Activated naive CD4-positive, alpha-beta T cell treated with anti-CD3 and anti-CD28 coated beads, Interleukin-2, amount 50 U/mL, for 24 hours (primary cell): ENCODE data around the gene TANC2.

Source experiments
- H3K27ac Mint-ChIP-seq: one replicate; pipeline ENCODE4 v1.8.0; 2021; ENCODE audit warnings: mild to moderate bottlenecking, mixed read lengths
- H3K27me3 Mint-ChIP-seq: one replicate; pipeline ENCODE4 v1.8.0; 2021; ENCODE audit warnings: mixed read lengths
- H3K36me3 Mint-ChIP-seq: one replicate; pipeline ENCODE4 v1.8.0; 2021; ENCODE audit warnings: mixed read lengths
- H3K4me1 Mint-ChIP-seq: one replicate; pipeline ENCODE4 v1.8.0; 2021; ENCODE audit warnings: mixed read lengths
- H3K4me3 Mint-ChIP-seq: one replicate; pipeline ENCODE4 v1.8.0; 2021; ENCODE audit warnings: mild to moderate bottlenecking, mixed read lengths
- H3K9me3 Mint-ChIP-seq: one replicate; pipeline ENCODE4 v1.8.0; 2021; ENCODE audit warnings: mixed read lengths

The TANC2 gene

GRCh38 chr17:62980842-62981241 lies 14.8 kb downstream of the TANC2 start:
- H3K36me3 Mint-ChIP-seq = peaks cover 18% of the 10 kb centered on the region
- no peaks in the 10 kb centered on the region for H3K4me1 Mint-ChIP-seq
- no peak overlapping the region for H3K4me3 Mint-ChIP-seq
- peaks cover 26% of the 10 kb centered on the region for H3K9me3 Mint-ChIP-seq
- H3K27ac Mint-ChIP-seq = no peak overlapping the region
- no peaks in the 10 kb centered on the region for H3K27me3 Mint-ChIP-seq

GRCh38 chr17:62981933-62982332 lies 15.9 kb downstream of the TANC2 start:
- Mint-ChIP-seq H3K4me3 (no peak overlapping the region), H3K27ac (no peak overlapping the region), H3K4me1 (no peaks in the 10 kb centered on the region), H3K36me3 (peaks cover 18% of the 10 kb centered on the region), H3K27me3 (no peaks in the 10 kb centered on the region), H3K9me3 (peaks cover 27% of the 10 kb centered on the region)

GRCh38 chr17:62984801-62985200 lies 18.8 kb downstream of the TANC2 start:
- H3K27me3 Mint-ChIP-seq = no peaks in the 10 kb centered on the region

GRCh38 chr17:62986549-62986948 lies 20.5 kb downstream of the TANC2 start:
- peaks cover 19% of the 10 kb centered on the region for H3K36me3 Mint-ChIP-seq
- H3K4me3 Mint-ChIP-seq = no peak overlapping the region
- peaks cover 27% of the 10 kb centered on the region for H3K9me3 Mint-ChIP-seq
- H3K27me3 Mint-ChIP-seq = no peaks in the 10 kb centered on the region
- H3K27ac Mint-ChIP-seq = no peak overlapping the region
- H3K4me1 Mint-ChIP-seq = peaks cover 6% of the 10 kb centered on the region

More at GRCh38 chr17:62984801-62985200, 18.8 kb downstream of the TANC2 start:
- no peak overlapping the region for H3K27ac Mint-ChIP-seq
- peaks cover 16% of the 10 kb centered on the region for H3K36me3 Mint-ChIP-seq
- no peaks in the 10 kb centered on the region for H3K4me1 Mint-ChIP-seq
- peaks cover 27% of the 10 kb centered on the region for H3K9me3 Mint-ChIP-seq
- H3K4me3 Mint-ChIP-seq = no peak overlapping the region

GRCh38 chr17:62987136-62987535 lies 21.1 kb downstream of the TANC2 start:
- H3K27me3 Mint-ChIP-seq = no peaks in the 10 kb centered on the region

GRCh38 chr17:62989501-62989900 lies 23.5 kb downstream of the TANC2 start:
- no peak overlapping the region for H3K27ac Mint-ChIP-seq

More at GRCh38 chr17:62987136-62987535, 21.1 kb downstream of the TANC2 start:
- Mint-ChIP-seq H3K4me1 (peaks cover 6% of the 10 kb centered on the region), H3K4me3 (no peak overlapping the region), H3K36me3 (peaks cover 19% of the 10 kb centered on the region), H3K9me3 (peaks cover 27% of the 10 kb centered on the region), H3K27ac (no peak overlapping the region)

GRCh38 chr17:62994931-62995330 lies 28.9 kb downstream of the TANC2 start:
- Mint-ChIP-seq H3K27me3 (no peaks in the 10 kb centered on the region), H3K4me1 (peaks cover 23% of the 10 kb centered on the region), H3K9me3 (no peaks in the 10 kb centered on the region), H3K36me3 (peaks cover 4% of the 10 kb centered on the region), H3K4me3 (no peak overlapping the region), H3K27ac (no peak overlapping the region)

More at GRCh38 chr17:62989501-62989900, 23.5 kb downstream of the TANC2 start:
- Mint-ChIP-seq H3K4me3 (no peak overlapping the region), H3K27me3 (no peaks in the 10 kb centered on the region), H3K36me3 (peaks cover 10% of the 10 kb centered on the region), H3K9me3 (peaks cover 15% of the 10 kb centered on the region), H3K4me1 (peaks cover 6% of the 10 kb centered on the region)

GRCh38 chr17:62995377-62995885 lies 29.4 kb downstream of the TANC2 start:
- H3K36me3 Mint-ChIP-seq = peaks cover 4% of the 10 kb centered on the region
- no peak overlapping the region for H3K4me3 Mint-ChIP-seq
- peaks cover 22% of the 10 kb centered on the region for H3K4me1 Mint-ChIP-seq
- H3K27me3 Mint-ChIP-seq = no peaks in the 10 kb centered on the region
- no peaks in the 10 kb centered on the region for H3K9me3 Mint-ChIP-seq
- no peak overlapping the region for H3K27ac Mint-ChIP-seq

- Mint-ChIP-seq H3K27ac (no peak overlapping the region), H3K4me3 (no peak overlapping the region), H3K9me3 (no peaks in the 10 kb centered on the region), H3K4me1 (peaks cover 17% of the 10 kb centered on the region), H3K27me3 (no peaks in the 10 kb centered on the region), H3K36me3 (no peaks in the 10 kb centered on the region)
Observed at GRCh38 chr17:62996221-62996620, 30.2 kb downstream of the TANC2 start.

- peaks cover 4% of the 10 kb centered on the region for H3K9me3 Mint-ChIP-seq
Observed at GRCh38 chr17:62998166-62998565, 32.1 kb downstream of the TANC2 start.

GRCh38 chr17:62998665-62999393 lies 32.8 kb downstream of the TANC2 start:
- no peaks in the 10 kb centered on the region for H3K27me3 Mint-ChIP-seq
- no peak overlapping the region for H3K4me3 Mint-ChIP-seq
- no peak overlapping the region for H3K27ac Mint-ChIP-seq
- H3K4me1 Mint-ChIP-seq = peaks cover 17% of the 10 kb centered on the region
- peaks cover 3% of the 10 kb centered on the region for H3K36me3 Mint-ChIP-seq
- peaks cover 4% of the 10 kb centered on the region for H3K9me3 Mint-ChIP-seq

More at GRCh38 chr17:62998166-62998565, 32.1 kb downstream of the TANC2 start:
- no peak overlapping the region for H3K27ac Mint-ChIP-seq
- H3K36me3 Mint-ChIP-seq = peaks cover 3% of the 10 kb centered on the region
- no peak overlapping the region for H3K4me3 Mint-ChIP-seq
- no peaks in the 10 kb centered on the region for H3K27me3 Mint-ChIP-seq
- peaks cover 17% of the 10 kb centered on the region for H3K4me1 Mint-ChIP-seq

- Mint-ChIP-seq H3K27ac (no peak overlapping the region), H3K9me3 (peaks cover 4% of the 10 kb centered on the region), H3K27me3 (no peaks in the 10 kb centered on the region), H3K4me1 (peaks cover 17% of the 10 kb centered on the region), H3K4me3 (no peak overlapping the region), H3K36me3 (peaks cover 3% of the 10 kb centered on the region)
Observed at GRCh38 chr17:62999736-63000135, 33.7 kb downstream of the TANC2 start.

GRCh38 chr17:63001689-63002394 lies 35.8 kb downstream of the TANC2 start:
- H3K27ac Mint-ChIP-seq = no peak overlapping the region
- H3K4me3 Mint-ChIP-seq = no peak overlapping the region
- peaks cover 14% of the 10 kb centered on the region for H3K4me1 Mint-ChIP-seq
- no peaks in the 10 kb centered on the region for H3K27me3 Mint-ChIP-seq
- peaks cover 4% of the 10 kb centered on the region for H3K9me3 Mint-ChIP-seq
- peaks cover 3% of the 10 kb centered on the region for H3K36me3 Mint-ChIP-seq

GRCh38 chr17:63002625-63003024 lies 36.6 kb downstream of the TANC2 start:
- Mint-ChIP-seq H3K4me1 (peaks cover 19% of the 10 kb centered on the region), H3K36me3 (peaks cover 3% of the 10 kb centered on the region), H3K27ac (peak overlapping the region; percentile 33), H3K9me3 (peaks cover 4% of the 10 kb centered on the region), H3K27me3 (no peaks in the 10 kb centered on the region), H3K4me3 (no peak overlapping the region)

GRCh38 chr17:63015824-63016223 lies 49.8 kb downstream of the TANC2 start:
- Mint-ChIP-seq H3K27me3 (no peaks in the 10 kb centered on the region), H3K4me3 (no peak overlapping the region), H3K36me3 (peaks cover 19% of the 10 kb centered on the region), H3K27ac (no peak overlapping the region), H3K9me3 (peaks cover 9% of the 10 kb centered on the region), H3K4me1 (no peaks in the 10 kb centered on the region)
